Measurements from ENCODE around the gene SLC6A3. TPM values are rescaled to one million over a fixed set of nuclear protein-coding genes. Genes with fewer than 3 reads are reported as not detected.

Gene SLC6A3
- total RNA-seq, 2 experiments from 2014 or later, result not detected

DNA sequence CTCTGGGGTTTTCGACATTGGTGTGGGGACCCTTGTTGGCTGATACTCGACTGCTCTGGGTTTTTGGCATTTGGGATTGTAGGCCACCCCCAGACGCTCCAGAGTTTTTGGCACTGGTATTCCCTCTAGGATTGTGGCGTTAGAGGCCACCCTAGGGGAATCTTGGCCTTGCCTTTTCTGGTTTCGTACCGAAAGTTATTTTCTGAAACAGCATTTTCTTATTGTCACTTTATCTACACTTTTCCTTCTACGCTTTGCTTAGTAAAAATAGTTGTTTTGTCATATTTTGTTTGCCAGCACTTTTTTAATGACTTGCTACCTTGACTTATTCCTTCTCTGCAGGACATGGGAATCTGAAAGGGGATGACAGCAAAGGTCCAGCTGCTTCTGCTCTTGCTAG lies 75.2 kb downstream of the SLC6A3 start:
- H3K4me1 ChIP-seq (ENCODE audit: insufficient read depth, low read length, poor library complexity, severe bottlenecking), result peaks cover 48% of the 10 kb centered on the region
- H3K79me2 ChIP-seq (ENCODE audit: insufficient read depth, low read depth, low read length), result no peaks in the 10 kb centered on the region
- H3K4me3 ChIP-seq (ENCODE audit: low read depth, low read length, poor library complexity, severe bottlenecking), result no peak overlapping the region
- no TSS peak for BruUV-seq (replicated peaks)
- H3K9me3 ChIP-seq (ENCODE audit: low read length), result no peaks in the 10 kb centered on the region
- ChIA-PET CTCF (ENCODE audit: unreplicated experiment) (no interaction called here), POLR2A (no interaction called here)
- no peak overlapping the region for H3K4me2 ChIP-seq (ENCODE audit: low read length)
- no peak for DNase-seq (ENCODE audit: low spot score)
- no peaks in the 10 kb centered on the region for H3K9me2 ChIP-seq (ENCODE audit: insufficient read depth, low read length)
- H4K20me1 ChIP-seq (ENCODE audit: insufficient read depth, low read length), result no peaks in the 10 kb centered on the region
- no peaks in the 10 kb centered on the region for H3K36me3 ChIP-seq (ENCODE audit: insufficient read depth, low read length)
- intact Hi-C loops (cut with micrococcal nuclease; ENCODE audit: unreplicated experiment), result no loop called here
- TF ChIP-seq, protein P1, sequence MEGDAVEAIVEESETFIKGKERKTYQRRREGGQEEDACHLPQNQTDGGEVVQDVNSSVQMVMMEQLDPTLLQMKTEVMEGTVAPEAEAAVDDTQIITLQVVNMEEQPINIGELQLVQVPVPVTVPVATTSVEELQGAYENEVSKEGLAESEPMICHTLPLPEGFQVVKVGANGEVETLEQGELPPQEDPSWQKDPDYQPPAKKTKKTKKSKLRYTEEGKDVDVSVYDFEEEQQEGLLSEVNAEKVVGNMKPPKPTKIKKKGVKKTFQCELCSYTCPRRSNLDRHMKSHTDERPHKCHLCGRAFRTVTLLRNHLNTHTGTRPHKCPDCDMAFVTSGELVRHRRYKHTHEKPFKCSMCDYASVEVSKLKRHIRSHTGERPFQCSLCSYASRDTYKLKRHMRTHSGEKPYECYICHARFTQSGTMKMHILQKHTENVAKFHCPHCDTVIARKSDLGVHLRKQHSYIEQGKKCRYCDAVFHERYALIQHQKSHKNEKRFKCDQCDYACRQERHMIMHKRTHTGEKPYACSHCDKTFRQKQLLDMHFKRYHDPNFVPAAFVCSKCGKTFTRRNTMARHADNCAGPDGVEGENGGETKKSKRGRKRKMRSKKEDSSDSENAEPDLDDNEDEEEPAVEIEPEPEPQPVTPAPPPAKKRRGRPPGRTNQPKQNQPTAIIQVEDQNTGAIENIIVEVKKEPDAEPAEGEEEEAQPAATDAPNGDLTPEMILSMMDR (conservative IDR thresholded peaks at IDR 0.05; ENCODE audit: low read length), result no peak
- TF ChIP-seq EZH2phosphoT487 (IDR thresholded peaks at IDR 0.05; ENCODE audit: borderline replicate concordance, low read depth, low read length), result no peak
- no peak overlapping the region for H2AFZ ChIP-seq (ENCODE audit: low read length)
- no peak overlapping the region for H3K27ac ChIP-seq (ENCODE audit: low read depth, low read length, poor library complexity, severe bottlenecking)

DNA sequence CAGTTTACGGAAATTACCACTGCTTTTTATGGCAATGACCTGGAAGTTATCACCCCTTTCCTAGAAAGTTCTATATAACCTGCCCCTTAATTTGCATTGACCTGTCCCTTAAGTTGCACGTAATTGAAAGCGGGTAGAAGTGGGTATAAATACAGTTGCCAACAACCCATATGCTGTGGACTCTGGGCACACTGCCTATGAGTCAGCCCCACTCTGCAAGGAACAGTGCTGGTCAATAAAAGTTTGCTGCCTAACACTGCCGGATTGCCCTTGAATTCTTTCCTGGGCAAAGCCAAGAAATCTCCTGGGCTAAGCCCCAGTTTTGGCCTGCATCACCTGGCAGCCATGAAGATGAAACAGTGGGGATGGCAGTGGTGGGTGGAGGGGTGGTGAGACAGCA lies 76.5 kb downstream of the SLC6A3 start:
- Histone ChIP-seq H3K9me3 (ENCODE audit: low read length) (no peaks in the 10 kb centered on the region), H3K36me3 (ENCODE audit: insufficient read depth, low read length) (no peaks in the 10 kb centered on the region), H3K4me1 (ENCODE audit: insufficient read depth, low read length, poor library complexity, severe bottlenecking) (peaks cover 49% of the 10 kb centered on the region), H3K4me2 (ENCODE audit: low read length) (no peak overlapping the region), H4K20me1 (ENCODE audit: insufficient read depth, low read length) (no peaks in the 10 kb centered on the region), H3K4me3 (ENCODE audit: low read depth, low read length, poor library complexity, severe bottlenecking) (no peak overlapping the region), H2AFZ (ENCODE audit: low read length) (no peak overlapping the region), H3K79me2 (ENCODE audit: insufficient read depth, low read depth, low read length) (no peaks in the 10 kb centered on the region), H3K9me2 (ENCODE audit: insufficient read depth, low read length) (no peaks in the 10 kb centered on the region), H3K27ac (ENCODE audit: low read depth, low read length, poor library complexity, severe bottlenecking) (no peak overlapping the region)
- no TSS peak for BruUV-seq (replicated peaks)
- POLR2A ChIA-PET, result no interaction called here
- TF ChIP-seq, protein P1 (conservative IDR thresholded peaks at IDR 0.05; ENCODE audit: low read length), result no peak
- TF ChIP-seq EZH2phosphoT487 (IDR thresholded peaks at IDR 0.05; ENCODE audit: borderline replicate concordance, low read depth, low read length), result no peak
- no peak for DNase-seq (ENCODE audit: low spot score)
- intact Hi-C loops (cut with micrococcal nuclease; ENCODE audit: unreplicated experiment), result no loop called here
- CTCF ChIA-PET (ENCODE audit: unreplicated experiment), result no interaction called here

DNA sequence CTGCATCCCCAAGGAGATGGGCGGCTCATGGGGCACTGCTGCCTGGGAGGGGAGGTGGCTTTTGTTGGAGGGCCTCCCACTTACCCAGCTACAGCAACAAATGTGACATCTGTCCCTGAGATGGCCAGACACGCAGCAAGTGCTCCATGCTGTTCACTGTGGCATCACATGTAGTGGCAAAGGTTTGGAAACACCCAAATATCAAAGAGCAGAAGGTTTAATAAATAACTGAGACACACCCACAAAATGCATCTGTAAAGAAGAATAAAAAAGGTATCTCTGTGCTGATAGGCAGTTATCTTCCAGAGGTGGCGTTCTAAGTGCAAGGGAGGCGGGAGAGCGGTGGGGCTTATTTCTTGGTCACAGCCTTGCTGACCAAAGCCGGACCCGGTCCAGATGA lies 77.0 kb downstream of the SLC6A3 start:
- no TSS peak for BruUV-seq (replicated peaks)
- Histone ChIP-seq H3K9me2 (ENCODE audit: insufficient read depth, low read length) (no peaks in the 10 kb centered on the region), H3K4me3 (ENCODE audit: low read depth, low read length, poor library complexity, severe bottlenecking) (no peak overlapping the region), H3K9me3 (ENCODE audit: low read length) (no peaks in the 10 kb centered on the region), H3K4me2 (ENCODE audit: low read length) (no peak overlapping the region), H2AFZ (ENCODE audit: low read length) (no peak overlapping the region), H3K36me3 (ENCODE audit: insufficient read depth, low read length) (no peaks in the 10 kb centered on the region), H3K79me2 (ENCODE audit: insufficient read depth, low read depth, low read length) (no peaks in the 10 kb centered on the region), H3K27ac (ENCODE audit: low read depth, low read length, poor library complexity, severe bottlenecking) (no peak overlapping the region), H4K20me1 (ENCODE audit: insufficient read depth, low read length) (no peaks in the 10 kb centered on the region), H3K4me1 (ENCODE audit: insufficient read depth, low read length, poor library complexity, severe bottlenecking) (peaks cover 49% of the 10 kb centered on the region)
- ChIA-PET POLR2A (interaction anchor here (1.7 kb wide), 1 partner anchor 13 kb away, joined by 4 read pairs; no protein-coding TSS in a partner anchor), CTCF (ENCODE audit: unreplicated experiment) (no interaction called here)
- intact Hi-C loops (cut with micrococcal nuclease; ENCODE audit: unreplicated experiment), result no loop called here
- DNase-seq (ENCODE audit: low spot score), result no peak
- TF ChIP-seq, protein P1 (conservative IDR thresholded peaks at IDR 0.05; ENCODE audit: low read length), result no peak
- no peak for TF ChIP-seq EZH2phosphoT487 (IDR thresholded peaks at IDR 0.05; ENCODE audit: borderline replicate concordance, low read depth, low read length)

Measured in OCI-LY7 (cell line).